ENCODE measurements around the gene SRGAP2C.
"Not testable (repeated sequence)": the region's sequence is repeated elsewhere in the genome, so short reads cannot be mapped to it uniquely, and the experiment has no call there.

The SRGAP2C gene

GRCh38 chr1:121349332-121349967, 164.7 kb downstream of the SRGAP2C start:
- H3K4me3 ChIP-seq (ENCODE audit: low read depth, low read length); H3K27ac ChIP-seq (ENCODE audit: low read depth, low read length); H3K9ac ChIP-seq (ENCODE audit: low read length); H3K36me3 ChIP-seq (ENCODE audit: control insufficient read depth, insufficient read depth, low read length); H3K27me3 ChIP-seq (ENCODE audit: control insufficient read depth, insufficient read depth, low read length); H3K9me3 ChIP-seq (ENCODE audit: control insufficient read depth, insufficient read depth, low read depth, low read length); H3K4me1 ChIP-seq (ENCODE audit: control insufficient read depth, insufficient read depth, low read length): not testable (repeated sequence)

GRCh38 chr1:121355711-121356420, 171.1 kb downstream of the SRGAP2C start:
- not testable (repeated sequence) for H3K27me3 ChIP-seq (ENCODE audit: control insufficient read depth, insufficient read depth, low read length); H3K9me3 ChIP-seq (ENCODE audit: control insufficient read depth, insufficient read depth, low read depth, low read length); H3K36me3 ChIP-seq (ENCODE audit: control insufficient read depth, insufficient read depth, low read length); H3K9ac ChIP-seq (ENCODE audit: low read length); H3K4me3 ChIP-seq (ENCODE audit: low read depth, low read length); H3K4me1 ChIP-seq (ENCODE audit: control insufficient read depth, insufficient read depth, low read length); H3K27ac ChIP-seq (ENCODE audit: low read depth, low read length)

GRCh38 chr1:121356819-121357218, 172.0 kb downstream of the SRGAP2C start:
- not testable (repeated sequence) for H3K4me1 ChIP-seq (ENCODE audit: control insufficient read depth, insufficient read depth, low read length); H3K9me3 ChIP-seq (ENCODE audit: control insufficient read depth, insufficient read depth, low read depth, low read length); H3K9ac ChIP-seq (ENCODE audit: low read length); H3K36me3 ChIP-seq (ENCODE audit: control insufficient read depth, insufficient read depth, low read length); H3K4me3 ChIP-seq (ENCODE audit: low read depth, low read length); H3K27me3 ChIP-seq (ENCODE audit: control insufficient read depth, insufficient read depth, low read length); H3K27ac ChIP-seq (ENCODE audit: low read depth, low read length)

- H3K9me3 ChIP-seq (ENCODE audit: control insufficient read depth, insufficient read depth, low read depth, low read length); H3K27me3 ChIP-seq (ENCODE audit: control insufficient read depth, insufficient read depth, low read length); H3K9ac ChIP-seq (ENCODE audit: low read length); H3K4me1 ChIP-seq (ENCODE audit: control insufficient read depth, insufficient read depth, low read length); H3K4me3 ChIP-seq (ENCODE audit: low read depth, low read length); H3K27ac ChIP-seq (ENCODE audit: low read depth, low read length); H3K36me3 ChIP-seq (ENCODE audit: control insufficient read depth, insufficient read depth, low read length): not testable (repeated sequence)
Measured at GRCh38 chr1:121360531-121360930, 175.8 kb downstream of the SRGAP2C start.

- not testable (repeated sequence) for H3K27ac ChIP-seq (ENCODE audit: low read depth, low read length); H3K9me3 ChIP-seq (ENCODE audit: control insufficient read depth, insufficient read depth, low read depth, low read length); H3K27me3 ChIP-seq (ENCODE audit: control insufficient read depth, insufficient read depth, low read length); H3K36me3 ChIP-seq (ENCODE audit: control insufficient read depth, insufficient read depth, low read length); H3K4me3 ChIP-seq (ENCODE audit: low read depth, low read length); H3K9ac ChIP-seq (ENCODE audit: low read length); H3K4me1 ChIP-seq (ENCODE audit: control insufficient read depth, insufficient read depth, low read length)
Measured at GRCh38 chr1:121361451-121362233, 176.9 kb downstream of the SRGAP2C start.

GRCh38 chr1:121362234-121362883, 177.6 kb downstream of the SRGAP2C start:
- H3K9me3 ChIP-seq (ENCODE audit: control insufficient read depth, insufficient read depth, low read depth, low read length); H3K27ac ChIP-seq (ENCODE audit: low read depth, low read length); H3K4me3 ChIP-seq (ENCODE audit: low read depth, low read length); H3K9ac ChIP-seq (ENCODE audit: low read length); H3K4me1 ChIP-seq (ENCODE audit: control insufficient read depth, insufficient read depth, low read length); H3K36me3 ChIP-seq (ENCODE audit: control insufficient read depth, insufficient read depth, low read length); H3K27me3 ChIP-seq (ENCODE audit: control insufficient read depth, insufficient read depth, low read length): not testable (repeated sequence)

GRCh38 chr1:121365316-121365715, 180.5 kb downstream of the SRGAP2C start:
- H3K9me3 ChIP-seq (ENCODE audit: control insufficient read depth, insufficient read depth, low read depth, low read length); H3K27ac ChIP-seq (ENCODE audit: low read depth, low read length); H3K27me3 ChIP-seq (ENCODE audit: control insufficient read depth, insufficient read depth, low read length); H3K9ac ChIP-seq (ENCODE audit: low read length); H3K4me3 ChIP-seq (ENCODE audit: low read depth, low read length); H3K36me3 ChIP-seq (ENCODE audit: control insufficient read depth, insufficient read depth, low read length); H3K4me1 ChIP-seq (ENCODE audit: control insufficient read depth, insufficient read depth, low read length): not testable (repeated sequence)

GRCh38 chr1:121365723-121366122, 180.9 kb downstream of the SRGAP2C start:
- not testable (repeated sequence) for H3K36me3 ChIP-seq (ENCODE audit: control insufficient read depth, insufficient read depth, low read length); H3K27ac ChIP-seq (ENCODE audit: low read depth, low read length)

GRCh38 chr1:121366171-121366570, 181.4 kb downstream of the SRGAP2C start:
- H3K27ac ChIP-seq (ENCODE audit: low read depth, low read length); H3K36me3 ChIP-seq (ENCODE audit: control insufficient read depth, insufficient read depth, low read length); H3K27me3 ChIP-seq (ENCODE audit: control insufficient read depth, insufficient read depth, low read length); H3K9me3 ChIP-seq (ENCODE audit: control insufficient read depth, insufficient read depth, low read depth, low read length); H3K9ac ChIP-seq (ENCODE audit: low read length); H3K4me1 ChIP-seq (ENCODE audit: control insufficient read depth, insufficient read depth, low read length); H3K4me3 ChIP-seq (ENCODE audit: low read depth, low read length): not testable (repeated sequence)

More at GRCh38 chr1:121365723-121366122, 180.9 kb downstream of the SRGAP2C start:
- H3K27me3 ChIP-seq (ENCODE audit: control insufficient read depth, insufficient read depth, low read length); H3K4me1 ChIP-seq (ENCODE audit: control insufficient read depth, insufficient read depth, low read length); H3K4me3 ChIP-seq (ENCODE audit: low read depth, low read length); H3K9ac ChIP-seq (ENCODE audit: low read length); H3K9me3 ChIP-seq (ENCODE audit: control insufficient read depth, insufficient read depth, low read depth, low read length): not testable (repeated sequence)

- not testable (repeated sequence) for H3K27me3 ChIP-seq (ENCODE audit: control insufficient read depth, insufficient read depth, low read length); H3K36me3 ChIP-seq (ENCODE audit: control insufficient read depth, insufficient read depth, low read length); H3K9me3 ChIP-seq (ENCODE audit: control insufficient read depth, insufficient read depth, low read depth, low read length)
Measured at GRCh38 chr1:121368910-121369309, 184.1 kb downstream of the SRGAP2C start.

GRCh38 chr1:121369959-121370358, 185.2 kb downstream of the SRGAP2C start:
- H3K9ac ChIP-seq (ENCODE audit: low read length); H3K36me3 ChIP-seq (ENCODE audit: control insufficient read depth, insufficient read depth, low read length); H3K4me3 ChIP-seq (ENCODE audit: low read depth, low read length); H3K27me3 ChIP-seq (ENCODE audit: control insufficient read depth, insufficient read depth, low read length); H3K9me3 ChIP-seq (ENCODE audit: control insufficient read depth, insufficient read depth, low read depth, low read length); H3K4me1 ChIP-seq (ENCODE audit: control insufficient read depth, insufficient read depth, low read length); H3K27ac ChIP-seq (ENCODE audit: low read depth, low read length): not testable (repeated sequence)

More at GRCh38 chr1:121368910-121369309, 184.1 kb downstream of the SRGAP2C start:
- not testable (repeated sequence) for H3K27ac ChIP-seq (ENCODE audit: low read depth, low read length); H3K4me1 ChIP-seq (ENCODE audit: control insufficient read depth, insufficient read depth, low read length); H3K9ac ChIP-seq (ENCODE audit: low read length); H3K4me3 ChIP-seq (ENCODE audit: low read depth, low read length)
